ENCODE data around the gene MTR.

Gene MTR

GRCh38 chr1:236922190-236922589 is 127.1 kb downstream of the MTR start:
- Histone ChIP-seq H3K4me3 (ENCODE audit: low read depth, low read length) (no peak overlapping the region), H3K27me3 (ENCODE audit: insufficient read depth, low read length) (peaks cover 5% of the 10 kb centered on the region; the same call in 1 of the 2 replicates), H3K79me2 (ENCODE audit: control insufficient read depth, insufficient read depth, low read length, unreplicated experiment) (no peaks in the 10 kb centered on the region), H3K4me1 (ENCODE audit: control insufficient read depth, insufficient read depth, low read length, unreplicated experiment) (no peaks in the 10 kb centered on the region), H3K36me3 (ENCODE audit: insufficient read depth, low read length) (no peaks in the 10 kb centered on the region), H2AFZ (ENCODE audit: low read length, unreplicated experiment) (no peak overlapping the region), H3K27ac (ENCODE audit: low read depth, low read length) (no peak overlapping the region)

- peaks cover 5% of the 10 kb centered on the region; the same call in 1 of the 2 replicates for H3K27me3 ChIP-seq (ENCODE audit: insufficient read depth, low read length)
- H3K4me1 ChIP-seq (ENCODE audit: control insufficient read depth, insufficient read depth, low read length, unreplicated experiment), result no peaks in the 10 kb centered on the region
- no peak overlapping the region for H3K27ac ChIP-seq (ENCODE audit: low read depth, low read length)
- H3K79me2 ChIP-seq (ENCODE audit: control insufficient read depth, insufficient read depth, low read length, unreplicated experiment), result no peaks in the 10 kb centered on the region
- no peak overlapping the region for H2AFZ ChIP-seq (ENCODE audit: low read length, unreplicated experiment)
- H3K4me3 ChIP-seq (ENCODE audit: low read depth, low read length), result no peak overlapping the region
- no peaks in the 10 kb centered on the region for H3K36me3 ChIP-seq (ENCODE audit: insufficient read depth, low read length)
Observed at GRCh38 chr1:236925386-236925785, 130.3 kb downstream of the MTR start.

GRCh38 chr1:236930503-236930902 is 135.4 kb downstream of the MTR start:
- no peaks in the 10 kb centered on the region for H3K36me3 ChIP-seq (ENCODE audit: insufficient read depth, low read length)
- H3K27me3 ChIP-seq (ENCODE audit: insufficient read depth, low read length), result no peaks in the 10 kb centered on the region
- H3K79me2 ChIP-seq (ENCODE audit: control insufficient read depth, insufficient read depth, low read length, unreplicated experiment), result no peaks in the 10 kb centered on the region
- H3K4me3 ChIP-seq (ENCODE audit: low read depth, low read length), result no peak overlapping the region
- H2AFZ ChIP-seq (ENCODE audit: low read length, unreplicated experiment), result no peak overlapping the region
- H3K4me1 ChIP-seq (ENCODE audit: control insufficient read depth, insufficient read depth, low read length, unreplicated experiment), result no peaks in the 10 kb centered on the region
- no peak overlapping the region for H3K27ac ChIP-seq (ENCODE audit: low read depth, low read length)

GRCh38 chr1:236938760-236939159 is 143.7 kb downstream of the MTR start:
- no peaks in the 10 kb centered on the region for H3K36me3 ChIP-seq (ENCODE audit: insufficient read depth, low read length)
- no peak overlapping the region for H3K27ac ChIP-seq (ENCODE audit: low read depth, low read length)
- H3K4me1 ChIP-seq (ENCODE audit: control insufficient read depth, insufficient read depth, low read length, unreplicated experiment), result no peaks in the 10 kb centered on the region
- H3K79me2 ChIP-seq (ENCODE audit: control insufficient read depth, insufficient read depth, low read length, unreplicated experiment), result no peaks in the 10 kb centered on the region
- no peak overlapping the region for H2AFZ ChIP-seq (ENCODE audit: low read length, unreplicated experiment)
- no peak overlapping the region for H3K4me3 ChIP-seq (ENCODE audit: low read depth, low read length)
- H3K27me3 ChIP-seq (ENCODE audit: insufficient read depth, low read length), result no peaks in the 10 kb centered on the region

GRCh38 chr1:236942431-236942830 is 147.3 kb downstream of the MTR start:
- no peaks in the 10 kb centered on the region for H3K27me3 ChIP-seq (ENCODE audit: insufficient read depth, low read length)
- no peaks in the 10 kb centered on the region for H3K36me3 ChIP-seq (ENCODE audit: insufficient read depth, low read length)
- no peak overlapping the region for H3K27ac ChIP-seq (ENCODE audit: low read depth, low read length)

GRCh38 chr1:236944556-236944955 is 149.5 kb downstream of the MTR start:
- H3K36me3 ChIP-seq (ENCODE audit: insufficient read depth, low read length), result no peaks in the 10 kb centered on the region
- H3K27ac ChIP-seq (ENCODE audit: low read depth, low read length), result no peak overlapping the region
- no peak overlapping the region for H2AFZ ChIP-seq (ENCODE audit: low read length, unreplicated experiment)

More at GRCh38 chr1:236942431-236942830, 147.3 kb downstream of the MTR start:
- Histone ChIP-seq H3K79me2 (ENCODE audit: control insufficient read depth, insufficient read depth, low read length, unreplicated experiment) (no peaks in the 10 kb centered on the region), H3K4me1 (ENCODE audit: control insufficient read depth, insufficient read depth, low read length, unreplicated experiment) (no peaks in the 10 kb centered on the region), H2AFZ (ENCODE audit: low read length, unreplicated experiment) (no peak overlapping the region), H3K4me3 (ENCODE audit: low read depth, low read length) (no peak overlapping the region)

GRCh38 chr1:236945002-236945401 is 149.9 kb downstream of the MTR start:
- Histone ChIP-seq H3K79me2 (ENCODE audit: control insufficient read depth, insufficient read depth, low read length, unreplicated experiment) (no peaks in the 10 kb centered on the region), H2AFZ (ENCODE audit: low read length, unreplicated experiment) (no peak overlapping the region), H3K4me1 (ENCODE audit: control insufficient read depth, insufficient read depth, low read length, unreplicated experiment) (no peaks in the 10 kb centered on the region), H3K36me3 (ENCODE audit: insufficient read depth, low read length) (no peaks in the 10 kb centered on the region), H3K27me3 (ENCODE audit: insufficient read depth, low read length) (no peaks in the 10 kb centered on the region), H3K27ac (ENCODE audit: low read depth, low read length) (no peak overlapping the region), H3K4me3 (ENCODE audit: low read depth, low read length) (no peak overlapping the region)

More at GRCh38 chr1:236944556-236944955, 149.5 kb downstream of the MTR start:
- Histone ChIP-seq H3K79me2 (ENCODE audit: control insufficient read depth, insufficient read depth, low read length, unreplicated experiment) (no peaks in the 10 kb centered on the region), H3K4me1 (ENCODE audit: control insufficient read depth, insufficient read depth, low read length, unreplicated experiment) (no peaks in the 10 kb centered on the region), H3K4me3 (ENCODE audit: low read depth, low read length) (no peak overlapping the region), H3K27me3 (ENCODE audit: insufficient read depth, low read length) (no peaks in the 10 kb centered on the region)

- no peaks in the 10 kb centered on the region for H3K27me3 ChIP-seq (ENCODE audit: insufficient read depth, low read length)
- H3K36me3 ChIP-seq (ENCODE audit: insufficient read depth, low read length), result no peaks in the 10 kb centered on the region
- no peaks in the 10 kb centered on the region for H3K79me2 ChIP-seq (ENCODE audit: control insufficient read depth, insufficient read depth, low read length, unreplicated experiment)
- no peak overlapping the region for H2AFZ ChIP-seq (ENCODE audit: low read length, unreplicated experiment)
- H3K4me3 ChIP-seq (ENCODE audit: low read depth, low read length), result no peak overlapping the region
- H3K4me1 ChIP-seq (ENCODE audit: control insufficient read depth, insufficient read depth, low read length, unreplicated experiment), result no peaks in the 10 kb centered on the region
- H3K27ac ChIP-seq (ENCODE audit: low read depth, low read length), result no peak overlapping the region
Observed at GRCh38 chr1:236947794-236948193, 152.7 kb downstream of the MTR start.

GRCh38 chr1:236948381-236948780 is 153.3 kb downstream of the MTR start:
- no peaks in the 10 kb centered on the region for H3K4me1 ChIP-seq (ENCODE audit: control insufficient read depth, insufficient read depth, low read length, unreplicated experiment)

GRCh38 chr1:236948996-236949395 is 153.9 kb downstream of the MTR start:
- Histone ChIP-seq H3K4me1 (ENCODE audit: control insufficient read depth, insufficient read depth, low read length, unreplicated experiment) (no peaks in the 10 kb centered on the region), H3K79me2 (ENCODE audit: control insufficient read depth, insufficient read depth, low read length, unreplicated experiment) (no peaks in the 10 kb centered on the region), H3K36me3 (ENCODE audit: insufficient read depth, low read length) (no peaks in the 10 kb centered on the region), H3K4me3 (ENCODE audit: low read depth, low read length) (no peak overlapping the region), H3K27me3 (ENCODE audit: insufficient read depth, low read length) (no peaks in the 10 kb centered on the region), H2AFZ (ENCODE audit: low read length, unreplicated experiment) (no peak overlapping the region), H3K27ac (ENCODE audit: low read depth, low read length) (no peak overlapping the region)

More at GRCh38 chr1:236948381-236948780, 153.3 kb downstream of the MTR start:
- H3K36me3 ChIP-seq (ENCODE audit: insufficient read depth, low read length), result no peaks in the 10 kb centered on the region
- no peaks in the 10 kb centered on the region for H3K27me3 ChIP-seq (ENCODE audit: insufficient read depth, low read length)
- H3K27ac ChIP-seq (ENCODE audit: low read depth, low read length), result no peak overlapping the region
- H2AFZ ChIP-seq (ENCODE audit: low read length, unreplicated experiment), result no peak overlapping the region
- no peak overlapping the region for H3K4me3 ChIP-seq (ENCODE audit: low read depth, low read length)
- H3K79me2 ChIP-seq (ENCODE audit: control insufficient read depth, insufficient read depth, low read length, unreplicated experiment), result no peaks in the 10 kb centered on the region

GRCh38 chr1:236950365-236950764 is 155.3 kb downstream of the MTR start:
- Histone ChIP-seq H3K27me3 (ENCODE audit: insufficient read depth, low read length) (no peaks in the 10 kb centered on the region), H3K36me3 (ENCODE audit: insufficient read depth, low read length) (no peaks in the 10 kb centered on the region), H2AFZ (ENCODE audit: low read length, unreplicated experiment) (no peak overlapping the region), H3K79me2 (ENCODE audit: control insufficient read depth, insufficient read depth, low read length, unreplicated experiment) (no peaks in the 10 kb centered on the region), H3K4me3 (ENCODE audit: low read depth, low read length) (no peak overlapping the region), H3K4me1 (ENCODE audit: control insufficient read depth, insufficient read depth, low read length, unreplicated experiment) (no peaks in the 10 kb centered on the region), H3K27ac (ENCODE audit: low read depth, low read length) (no peak overlapping the region)
